A673 (cell line): ENCODE results near the gene ANO4. TPM values are rescaled to one million over a fixed set of nuclear protein-coding genes. Genes with fewer than 3 reads are reported as not detected.

Experiments
- BruUV-seq: library from RNA; stranded (reverse); fragments of 400-500 nt; replicated peaks from 2 replicates; lab custom pipeline; 2021; lab: Mats Ljungman, UMichigan
- CTCF ChIA-PET: fragments of 300-600 bp; sonication (Branson Sonifier 250); formaldehyde crosslinking; loops from one replicate; lab custom pipeline; 2022; ENCODE audit warnings: antibody characterized with exemption; lab: Charles Lee
- POLR2A ChIA-PET: fragments of 300-600 bp; sonication (Branson Sonifier 250); formaldehyde crosslinking; loops from one replicate; lab custom pipeline; 2022; ENCODE audit warnings: antibody characterized with exemption; ENCODE audit not compliant: low non-redundant PET; lab: Charles Lee
- DNase-seq: peaks from one replicate; pipeline ENCODE4 v3.0.0-alpha.2; 2015; ENCODE audit warnings: low spot score
- H3K27ac ChIP-seq: fragments of 200-600 bp; sonication (generic); 2 replicates; pipeline ENCODE4 v1.5.1; 2016; ENCODE audit warnings: mixed run types, low read depth, mild to moderate bottlenecking, mixed read lengths, antibody characterized with exemption, low read length; ENCODE audit not compliant: poor library complexity, severe bottlenecking
- H3K27me3 ChIP-seq: fragments of 200-600 bp; sonication (generic); replicated peaks from 2 replicates; pipeline ENCODE4 v1.6.1; 2017; ENCODE audit warnings: mixed run types, low read depth, mild to moderate bottlenecking, mixed read lengths, antibody characterized with exemption, low read length; ENCODE audit not compliant: insufficient read depth, poor library complexity
- H3K36me3 ChIP-seq: fragments of 200-600 bp; sonication (generic); 2 replicates; pipeline ENCODE4 v1.6.1; 2016; ENCODE audit warnings: mixed run types, mild to moderate bottlenecking, mixed read lengths, antibody characterized with exemption, low read length; ENCODE audit not compliant: insufficient read depth, poor library complexity, severe bottlenecking
- H3K4me1 ChIP-seq: fragments of 200-600 bp; sonication (generic); 2 replicates; pipeline ENCODE4 v1.6.1; 2017; ENCODE audit warnings: mixed run types, mild to moderate bottlenecking, mixed read lengths, antibody characterized with exemption, low read length; ENCODE audit not compliant: insufficient read depth, poor library complexity, severe bottlenecking
- H3K4me3 ChIP-seq: fragments of 200-600 bp; sonication (generic); 2 replicates; pipeline ENCODE4 v1.5.1; 2016; ENCODE audit warnings: low read depth, mixed run types, mild to moderate bottlenecking, mixed read lengths, low read length; ENCODE audit not compliant: poor library complexity, severe bottlenecking
- H3K9me3 ChIP-seq: fragments of 200-600 bp; sonication (generic); 2 replicates; pipeline ENCODE4 v1.6.1; 2016; ENCODE audit warnings: mixed run types, low read depth, mild to moderate bottlenecking, mixed read lengths, antibody characterized with exemption, low read length; ENCODE audit not compliant: poor library complexity, severe bottlenecking
- EZH2 ChIP-seq: fragments of 200-600 bp; sonication (generic); IDR thresholded peaks from 2 replicates; pipeline ENCODE4 v1.6.1; 2017; ENCODE audit warnings: borderline replicate concordance, low read depth, mild to moderate bottlenecking, mixed read lengths, antibody characterized with exemption, low read length; ENCODE audit not compliant: poor library complexity, severe bottlenecking
- intact Hi-C: fragments of 100-400 bp; cut with micrococcal nuclease; formaldehyde crosslinking; loops from one replicate; pipeline ENCODE4 v1.10.0; 2022; ENCODE audit not compliant: unreplicated experiment
- total RNA-seq: library from RNA; stranded (reverse); gene quantifications from 2 replicates; pipeline ENCODE4 v1.2.3, GENCODE V29; 2021
- TF ChIP-seq, protein P1 (sequence below): fragments of 300-800, 200-600 bp; sonication (generic); conservative IDR thresholded peaks from 2 replicates; pipeline ENCODE4 v1.5.1; 2017; ENCODE audit warnings: low read depth, mild to moderate bottlenecking, antibody characterized with exemption, low read length, moderate library complexity, mixed read lengths

ANO4 gene
- total RNA-seq, 1 experiment from 2014 or later = 9.3 TPM

- BruUV-seq = no TSS peak
- Histone ChIP-seq H3K9me3 (no peaks in the 10 kb centered on the region), H3K27me3 (no peaks in the 10 kb centered on the region), H3K4me1 (peaks cover 20% of the 10 kb centered on the region), H3K27ac (no peak overlapping the region), H3K36me3 (no peaks in the 10 kb centered on the region), H3K4me3 (no peak overlapping the region)
- CTCF ChIA-PET = no interaction called here
- no peak for DNase-seq
- intact Hi-C loops = no loop called here
- POLR2A ChIA-PET = no interaction called here
- TF ChIP-seq, protein P1, sequence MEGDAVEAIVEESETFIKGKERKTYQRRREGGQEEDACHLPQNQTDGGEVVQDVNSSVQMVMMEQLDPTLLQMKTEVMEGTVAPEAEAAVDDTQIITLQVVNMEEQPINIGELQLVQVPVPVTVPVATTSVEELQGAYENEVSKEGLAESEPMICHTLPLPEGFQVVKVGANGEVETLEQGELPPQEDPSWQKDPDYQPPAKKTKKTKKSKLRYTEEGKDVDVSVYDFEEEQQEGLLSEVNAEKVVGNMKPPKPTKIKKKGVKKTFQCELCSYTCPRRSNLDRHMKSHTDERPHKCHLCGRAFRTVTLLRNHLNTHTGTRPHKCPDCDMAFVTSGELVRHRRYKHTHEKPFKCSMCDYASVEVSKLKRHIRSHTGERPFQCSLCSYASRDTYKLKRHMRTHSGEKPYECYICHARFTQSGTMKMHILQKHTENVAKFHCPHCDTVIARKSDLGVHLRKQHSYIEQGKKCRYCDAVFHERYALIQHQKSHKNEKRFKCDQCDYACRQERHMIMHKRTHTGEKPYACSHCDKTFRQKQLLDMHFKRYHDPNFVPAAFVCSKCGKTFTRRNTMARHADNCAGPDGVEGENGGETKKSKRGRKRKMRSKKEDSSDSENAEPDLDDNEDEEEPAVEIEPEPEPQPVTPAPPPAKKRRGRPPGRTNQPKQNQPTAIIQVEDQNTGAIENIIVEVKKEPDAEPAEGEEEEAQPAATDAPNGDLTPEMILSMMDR = peak; percentile 32; the same call in 1 of the 2 replicates
- TF ChIP-seq EZH2 = no peak
These were observed 157.2 kb downstream of the ANO4 start for GRCh38 chr12:100951756-100952155.

- Histone ChIP-seq H3K27ac (no peak overlapping the region), H3K27me3 (no peaks in the 10 kb centered on the region), H3K4me3 (no peak overlapping the region), H3K9me3 (no peaks in the 10 kb centered on the region), H3K36me3 (no peaks in the 10 kb centered on the region), H3K4me1 (peaks cover 20% of the 10 kb centered on the region)
- no peak for TF ChIP-seq EZH2
- TF ChIP-seq, protein P1 = no peak
- intact Hi-C loops = no loop called here
- ChIA-PET POLR2A (no interaction called here), CTCF (no interaction called here)
- DNase-seq = peak; percentile 47
- BruUV-seq = no TSS peak
These were observed 158.6 kb downstream of the ANO4 start for GRCh38 chr12:100953217-100953616.

- ChIA-PET POLR2A (no interaction called here), CTCF (no interaction called here)
- no peak overlapping the region for H3K4me3 ChIP-seq
- BruUV-seq = no TSS peak
- no peak overlapping the region for H3K27ac ChIP-seq
- peaks cover 20% of the 10 kb centered on the region for H3K4me1 ChIP-seq
- DNase-seq = no peak
- no peaks in the 10 kb centered on the region for H3K36me3 ChIP-seq
- intact Hi-C loops = no loop called here
- no peaks in the 10 kb centered on the region for H3K27me3 ChIP-seq
- TF ChIP-seq, protein P1 = no peak
- TF ChIP-seq EZH2 = no peak
- no peaks in the 10 kb centered on the region for H3K9me3 ChIP-seq
These were observed 159.1 kb downstream of the ANO4 start for GRCh38 chr12:100953677-100954076.
